K562 (cell line): ENCODE data around the gene HHEX. TPM values are rescaled to one million over a fixed set of nuclear protein-coding genes. Genes with fewer than 3 reads are reported as not detected.
A peak's percentile ranks its signal among the peaks of the same experiment; 100 is the strongest.

Experiments
- AFF1 ChIP-seq, 2 experiments: fragments of 450-650 bp; IDR thresholded peaks; 2 replicates each; pipeline ENCODE4 v1.6.1; 2018; ENCODE audit warnings: mild to moderate bottlenecking in 2 of 2, low read depth in 1 of 2; ENCODE audit not compliant: partially characterized antibody in 2 of 2
- HMGN3 ChIP-seq: IDR thresholded peaks from 2 replicates; pipeline ENCODE4 v1.6.1; 2011; ENCODE audit warnings: borderline replicate concordance, low read depth, mild to moderate bottlenecking, mixed read lengths, low read length; ENCODE audit not compliant: insufficient read length; ENCODE audit errors: extremely low read depth
- IRF1 ChIP-seq: sonication (generic); formaldehyde crosslinking; IDR thresholded peaks from 2 replicates; pipeline ENCODE4 v1.8.0; 2022; ENCODE audit warnings: missing genetic modification reagents, mild to moderate bottlenecking, borderline replicate concordance
- NR2C2 ChIP-seq, 2 experiments: fragments of 200-800 bp in 1 of 2; sonication (Bioruptor generic) in 1 of 2; sonication (generic) in 1 of 2; formaldehyde crosslinking in 1 of 2; IDR thresholded peaks; 2 replicates each; pipeline versions ENCODE4 v1.6.1 to v1.8.0; 2016 to 2022; ENCODE audit warnings: mild to moderate bottlenecking in 1 of 2, missing compliant biosample characterization in 1 of 2, missing genetic modification characterization in 1 of 2, missing genetic modification reagents in 1 of 2
- POLR2H ChIP-seq: IDR thresholded peaks from 2 replicates; pipeline ENCODE4 v1.6.1; 2016; ENCODE audit warnings: missing genetic modification characterization, low read depth, mild to moderate bottlenecking, control low read depth, missing compliant biosample characterization, moderate library complexity
- SMAD4 ChIP-seq: fragments of 250-450 bp; sonication (Bioruptor Pico); conservative IDR thresholded peaks from 2 replicates; pipeline ENCODE4 v1.8.0; 2021; ENCODE audit warnings: inconsistent platforms, mild to moderate bottlenecking, moderate library complexity
- TEAD1 ChIP-seq, 2 experiments: fragments of 450-650 bp in 1 of 2; sonication (generic) in 1 of 2; formaldehyde crosslinking; IDR thresholded peaks; 2 replicates each; pipeline versions ENCODE4 v1.4.0 to v1.8.0; 2020 to 2022; ENCODE audit warnings: mild to moderate bottlenecking in 2 of 2, missing genetic modification reagents in 1 of 2
- VEZF1 ChIP-seq: fragments of 200-800 bp; sonication (Bioruptor generic); IDR thresholded peaks from 2 replicates; pipeline ENCODE4 v1.6.1; 2017; ENCODE audit warnings: missing genetic modification characterization, missing compliant biosample characterization
- ZBTB33 ChIP-seq: sonication (generic); formaldehyde crosslinking; IDR thresholded peaks from 2 replicates; pipeline ENCODE4 v1.8.1; 2023; ENCODE audit warnings: mild to moderate bottlenecking, missing genetic modification reagents
- ZNF592 ChIP-seq: fragments of 450-650 bp; IDR thresholded peaks from 2 replicates; pipeline ENCODE4 v1.6.1; 2017; ENCODE audit warnings: antibody characterized with exemption, mild to moderate bottlenecking
- polyA plus RNA-seq, 8 experiments: library from polyadenylated mRNA; depleted of rRNA in 4 of 8; stranded (reverse) in 5 of 8; unstranded in 3 of 8; fragments of >200 nt; fragmentation: Nextera tagmentation in 2 of 8; fragmentation: Illumina TruSeq in 1 of 8; extraction: Ambion mirVana in 2 of 8; extraction: Trizol in 1 of 8; gene quantifications; 2 replicates each; pipeline versions ENCODE4 v1.2.1 to v1.2.3, GENCODE V29; 2011 to 2014; ENCODE audit warnings: inconsistent platforms in 1 of 8, missing spikeins in 1 of 8
- total RNA-seq, 7 experiments: library from RNA; depleted of rRNA in 6 of 7; stranded (reverse); fragments of >200 nt in 6 of 7; fragmentation: Illumina TruSeq in 2 of 7; extraction: Trizol in 2 of 7; gene quantifications; 2 replicates each; pipeline versions ENCODE4 v1.2.1 to v1.2.3, GENCODE V29; 2011 to 2021; ENCODE audit warnings: low replicate concordance in 1 of 7

HHEX gene
- total and polyA plus RNA-seq, 9 of the 15 experiments (the other 6 are each of a cell fraction or from before 2014, with no cell fraction given): 37.2 to 133 (median 80.2) TPM

DNA sequence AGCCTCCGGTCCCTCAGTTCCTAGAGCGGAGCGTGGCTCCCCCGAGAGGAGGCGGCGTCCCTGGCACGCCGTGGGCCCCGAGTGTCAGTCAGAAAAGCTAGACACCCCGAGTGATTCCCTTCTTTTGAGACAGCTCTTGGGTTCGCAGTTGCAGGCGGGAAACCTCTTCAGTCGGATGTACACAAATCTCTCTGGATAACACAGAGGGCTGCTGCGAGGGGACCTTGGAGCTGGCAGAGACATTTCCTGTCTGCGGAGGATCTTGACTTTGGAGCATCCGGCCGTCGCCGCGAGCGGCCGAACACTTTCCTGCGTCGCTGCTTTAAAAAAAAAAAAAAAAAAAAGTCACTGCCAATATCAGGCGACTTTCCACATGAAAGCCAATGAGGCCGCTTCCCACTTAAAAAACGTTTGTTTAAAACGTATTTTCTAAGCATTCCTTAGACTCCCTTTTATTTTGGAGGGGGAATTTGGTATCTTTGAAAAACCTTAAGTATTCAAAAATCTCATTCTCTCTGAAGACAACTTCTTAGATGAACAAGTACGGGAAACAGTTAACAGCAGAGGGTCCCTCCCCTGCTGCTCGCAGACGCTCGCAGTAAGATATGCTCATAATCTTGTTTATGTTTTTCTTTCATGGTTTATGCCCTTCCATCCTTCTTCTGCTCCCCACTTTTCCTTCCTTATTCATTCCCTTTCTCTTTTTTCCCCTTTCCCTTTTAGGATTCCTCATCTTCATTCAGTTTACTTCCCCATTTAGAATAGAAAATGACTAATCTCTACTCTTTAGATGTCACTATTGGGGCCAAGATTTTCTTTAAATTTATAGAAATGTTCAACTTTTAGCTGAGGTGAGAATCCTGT lies 10.0 kb downstream of the HHEX start (continued):
- TF ChIP-seq ZBTB33 (CRISPR knock-in tag) (0 out of 2 replicates have a peak, but pooled peaks have one; percentile 18), NR2C2 (CRISPR knock-in tag; IDR thresholded peaks at IDR 0.05) (no peak), NR2C2 (tag; IDR thresholded peaks at IDR 0.05) (0 out of 2 replicates have a peak, but pooled peaks have one; percentile 9), VEZF1 (CRISPR knock-in tag) (peak; percentile 24; the same call in 1 of the 2 replicates), IRF1 (CRISPR knock-in tag) (no peak), POLR2H (tag) (peak; percentile 60), TEAD1 (CRISPR knock-in tag; IDR thresholded peaks at IDR 0.05) (peak in 1 of 2 experiments; percentile 20; a peak in 1 of 4 replicates), ZNF592 (peak; percentile 55; the same call in 1 of the 2 replicates), AFF1 (IDR thresholded peaks at IDR 0.05; ENCODE audit: low read depth in 1 of 2, partially characterized antibody in 2 of 2) (peak in 1 of 2 experiments; percentile 28), SMAD4 (CRISPR knock-in tag) (0 out of 2 replicates have a peak, but pooled peaks have one; percentile 43), HMGN3 (no peak)
